CD4-positive, alpha-beta T cell treated with Interleukin-21 for 1 hour (primary cell): ENCODE data around the gene IL4R.

Experiments used
- DNase-seq: peaks from one replicate; pipeline ENCODE4 v3.0.0-alpha.2; 2020

The IL4R gene

DNA sequence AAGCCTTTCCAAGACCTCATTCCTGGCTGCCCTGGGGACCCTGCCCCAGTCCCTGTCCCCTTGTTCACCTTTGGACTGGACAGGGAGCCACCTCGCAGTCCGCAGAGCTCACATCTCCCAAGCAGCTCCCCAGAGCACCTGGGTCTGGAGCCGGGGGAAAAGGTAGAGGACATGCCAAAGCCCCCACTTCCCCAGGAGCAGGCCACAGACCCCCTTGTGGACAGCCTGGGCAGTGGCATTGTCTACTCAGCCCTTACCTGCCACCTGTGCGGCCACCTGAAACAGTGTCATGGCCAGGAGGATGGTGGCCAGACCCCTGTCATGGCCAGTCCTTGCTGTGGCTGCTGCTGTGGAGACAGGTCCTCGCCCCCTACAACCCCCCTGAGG lies 49.5 kb downstream of the IL4R start:
- no peak for DNase-seq

DNA sequence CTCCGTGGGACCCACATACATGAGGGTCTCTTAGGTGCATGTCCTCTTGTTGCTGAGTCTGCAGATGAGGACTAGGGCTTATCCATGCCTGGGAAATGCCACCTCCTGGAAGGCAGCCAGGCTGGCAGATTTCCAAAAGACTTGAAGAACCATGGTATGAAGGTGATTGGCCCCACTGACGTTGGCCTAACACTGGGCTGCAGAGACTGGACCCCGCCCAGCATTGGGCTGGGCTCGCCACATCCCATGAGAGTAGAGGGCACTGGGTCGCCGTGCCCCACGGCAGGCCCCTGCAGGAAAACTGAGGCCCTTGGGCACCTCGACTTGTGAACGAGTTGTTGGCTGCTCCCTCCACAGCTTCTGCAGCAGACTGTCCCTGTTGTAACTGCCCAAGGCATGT lies 50.0 kb downstream of the IL4R start:
- DNase-seq, result no peak

DNA sequence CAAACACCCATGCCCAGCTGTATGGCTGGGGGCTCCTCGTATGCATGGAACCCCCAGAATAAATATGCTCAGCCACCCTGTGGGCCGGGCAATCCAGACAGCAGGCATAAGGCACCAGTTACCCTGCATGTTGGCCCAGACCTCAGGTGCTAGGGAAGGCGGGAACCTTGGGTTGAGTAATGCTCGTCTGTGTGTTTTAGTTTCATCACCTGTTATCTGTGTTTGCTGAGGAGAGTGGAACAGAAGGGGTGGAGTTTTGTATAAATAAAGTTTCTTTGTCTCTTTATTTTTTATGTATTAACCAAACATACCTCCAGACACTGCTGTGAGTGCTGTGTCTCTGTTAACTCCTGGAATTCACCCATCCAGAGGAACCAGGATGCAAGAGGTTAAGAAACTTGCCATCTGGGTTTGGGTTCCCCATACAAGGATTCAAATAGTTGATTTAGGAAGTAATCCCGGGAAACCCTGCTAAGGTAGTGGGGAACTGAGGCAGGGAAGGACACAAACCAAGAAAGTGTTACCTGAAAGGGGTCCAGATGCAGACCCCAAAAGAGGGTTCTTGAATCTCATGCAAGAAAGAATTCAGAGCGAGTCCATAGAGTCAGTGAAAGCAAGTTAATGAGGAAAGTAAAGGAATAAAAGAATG lies 50.8 kb downstream of the IL4R start:
- DNase-seq, result no peak

DNA sequence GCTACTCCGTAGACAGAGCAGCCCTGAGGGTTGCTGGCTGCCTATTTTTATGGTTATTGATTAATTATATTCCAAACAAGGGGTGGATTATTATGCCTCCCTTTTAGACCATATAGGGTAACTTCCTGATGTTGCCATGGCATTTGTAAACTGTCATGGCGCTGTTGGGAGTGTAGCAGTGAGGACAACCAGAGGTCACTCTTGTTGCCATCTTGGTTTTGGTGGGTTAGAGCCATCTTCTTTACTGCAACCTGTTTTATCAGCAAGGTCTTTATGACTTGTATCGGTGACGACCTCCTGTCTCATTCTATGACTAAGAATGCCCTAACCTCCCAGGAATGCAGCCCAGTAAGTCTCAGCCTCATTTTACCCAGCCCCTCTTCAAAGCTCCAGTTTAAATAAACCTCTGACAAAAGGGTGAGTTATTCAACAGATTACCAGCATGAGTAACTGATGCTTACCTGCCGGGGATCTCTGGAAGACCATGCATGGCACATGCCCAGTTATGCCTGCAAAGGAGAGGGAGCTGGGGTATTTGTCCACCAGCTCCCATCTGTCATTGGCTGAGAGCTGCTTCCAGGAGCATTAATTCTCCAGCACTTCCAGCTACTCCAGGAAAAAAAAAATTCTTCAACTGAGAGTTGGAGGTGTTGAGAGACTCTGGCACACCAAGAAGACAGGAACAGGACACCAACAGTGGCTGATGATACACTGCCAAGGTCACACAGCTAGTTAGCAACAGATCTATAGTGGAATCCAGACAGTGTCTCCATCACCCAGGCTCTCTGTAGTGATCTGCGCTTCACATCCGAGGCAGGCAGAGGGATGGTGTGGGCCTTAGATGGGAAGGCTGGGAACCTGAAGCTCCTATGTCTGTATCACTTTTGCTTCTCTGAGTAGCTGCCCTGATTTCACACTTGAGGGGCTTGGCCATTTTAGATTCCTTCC lies 51.6 kb downstream of the IL4R start:
- DNase-seq, result no peak

DNA sequence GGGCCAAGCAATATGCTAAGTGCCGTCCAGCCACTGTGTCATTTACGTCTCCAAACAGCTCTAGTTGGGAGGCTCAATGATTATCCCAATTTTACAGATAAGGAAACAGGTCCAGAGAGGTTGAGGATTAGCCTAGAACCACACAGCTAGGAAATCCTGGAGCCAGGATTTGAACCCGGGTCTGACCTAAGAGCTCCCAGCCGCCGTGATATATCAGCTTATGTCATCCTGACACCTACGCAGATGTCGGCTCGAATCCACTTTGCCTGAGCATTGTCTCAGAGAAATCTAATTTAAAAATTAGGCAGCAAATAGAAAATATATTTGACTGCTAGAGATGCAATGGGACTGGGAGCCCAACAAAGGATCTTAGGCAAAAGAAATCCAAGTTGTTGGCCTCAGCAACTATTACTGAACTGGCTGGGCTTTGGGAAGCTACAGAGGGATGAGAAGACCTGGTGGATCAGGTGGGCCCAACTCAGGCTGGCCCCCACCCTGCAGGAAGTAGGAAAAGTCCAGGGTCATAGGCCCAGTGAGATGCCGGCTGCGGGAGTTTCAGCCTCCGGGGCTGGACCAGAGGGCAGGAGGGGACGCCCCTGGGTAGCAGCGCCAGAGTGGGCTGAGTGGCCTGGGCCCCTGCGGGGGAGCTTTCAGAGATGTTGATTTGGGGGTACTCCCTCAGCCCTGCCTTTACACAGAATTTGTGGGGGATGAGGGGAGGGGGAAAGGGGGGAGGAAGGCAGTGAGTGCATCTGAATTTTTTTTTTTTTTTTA lies 53.1 kb downstream of the IL4R start:
- no peak for DNase-seq

DNA sequence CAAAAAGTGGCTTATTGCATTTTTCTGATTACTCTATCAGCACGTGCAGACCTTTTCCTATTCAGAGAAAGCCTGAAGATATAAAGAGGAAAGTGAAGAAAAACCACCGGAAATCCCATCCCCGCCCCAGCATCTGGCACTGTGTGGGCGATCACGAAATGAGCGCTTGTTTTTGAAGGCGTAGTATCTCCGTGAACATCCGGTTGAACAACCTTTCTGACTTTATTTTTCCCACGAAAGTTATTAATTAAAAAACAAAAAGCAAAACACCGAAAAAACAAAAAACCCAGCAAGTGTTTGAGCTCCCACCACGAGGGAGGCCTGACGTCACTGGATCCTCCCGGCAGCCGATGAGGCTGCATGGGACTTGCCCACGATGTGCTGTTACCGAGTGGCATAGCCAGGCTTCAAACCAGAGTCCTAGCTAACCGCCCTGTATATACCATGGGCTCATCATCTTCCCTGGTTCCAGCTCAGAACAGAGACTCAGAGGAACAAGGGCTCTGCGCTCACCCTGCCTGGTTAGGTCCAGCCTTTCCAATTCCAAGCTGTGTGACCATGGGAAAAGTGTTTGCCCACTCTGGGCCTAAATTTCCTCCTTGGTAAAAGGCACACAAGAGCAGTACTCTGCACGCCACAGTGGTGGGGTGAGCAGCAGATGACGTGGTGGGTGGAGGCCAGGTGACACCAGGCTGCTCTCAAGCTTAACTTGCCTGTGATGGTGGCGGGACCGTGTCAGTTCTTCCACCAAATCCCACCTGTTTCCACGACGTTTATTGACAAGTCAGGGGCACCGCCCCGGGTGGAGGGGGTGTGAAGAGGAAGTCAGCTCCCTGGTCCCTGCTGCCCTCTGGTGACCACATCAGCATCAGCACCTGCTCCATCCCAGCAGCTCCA lies 53.9 kb downstream of the IL4R start:
- DNase-seq, result peak; percentile 89

DNA sequence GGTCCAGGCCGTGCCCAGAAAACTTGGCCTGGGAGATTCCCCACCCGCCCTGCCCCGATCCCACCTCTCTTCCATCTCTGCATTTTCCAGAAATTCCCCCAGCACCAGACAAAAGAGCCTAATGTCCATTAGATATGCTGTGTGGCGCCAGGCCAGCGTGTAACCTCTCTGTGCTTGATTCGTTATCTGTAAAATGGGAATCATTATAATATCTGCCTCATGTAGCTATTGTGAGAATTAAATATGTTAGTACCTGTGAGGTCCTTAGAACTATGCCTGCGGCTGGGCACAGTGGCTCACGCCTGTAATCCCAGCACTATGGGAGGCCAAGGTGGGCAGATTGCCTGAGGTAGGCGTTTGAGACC lies 54.6 kb downstream of the IL4R start:
- no peak for DNase-seq

DNA sequence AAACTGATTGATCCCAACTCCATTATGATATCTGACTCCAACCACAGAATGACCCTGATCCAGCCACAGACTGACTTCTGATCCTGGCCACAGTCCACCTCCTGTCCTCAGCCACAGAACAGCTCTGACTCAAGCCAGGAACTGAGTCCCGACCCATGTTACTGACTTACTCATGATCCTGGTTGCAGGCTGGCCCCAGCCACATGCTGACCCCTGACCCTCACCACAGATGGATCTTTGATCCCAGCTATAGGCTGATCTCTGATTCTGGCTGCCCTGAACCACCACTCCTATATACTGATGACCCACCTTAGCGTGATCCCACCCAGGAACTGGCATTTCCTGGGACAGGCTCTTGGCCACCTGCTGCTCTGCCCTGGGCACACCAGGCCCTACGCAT lies 56.0 kb downstream of the IL4R start:
- no peak for DNase-seq

DNA sequence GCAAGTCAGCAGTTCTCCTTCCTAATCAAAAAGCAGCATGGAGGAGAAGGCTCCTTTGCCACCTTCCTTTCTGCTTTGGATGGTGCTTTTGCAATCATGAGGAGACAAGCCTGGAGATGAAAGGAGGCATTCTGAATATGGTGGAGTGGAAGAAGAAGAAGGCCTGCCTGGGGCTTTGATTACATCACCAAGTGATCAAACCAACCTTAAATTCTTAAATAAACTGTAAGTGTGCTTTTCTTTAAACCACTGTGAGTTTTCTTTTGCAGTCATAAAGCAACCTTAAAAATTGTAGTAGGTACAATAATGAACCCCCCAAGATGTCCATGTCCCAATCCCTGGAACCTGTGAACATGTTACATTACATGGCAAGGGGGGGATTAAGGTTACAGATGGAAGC lies 56.5 kb downstream of the IL4R start:
- no peak for DNase-seq

DNA sequence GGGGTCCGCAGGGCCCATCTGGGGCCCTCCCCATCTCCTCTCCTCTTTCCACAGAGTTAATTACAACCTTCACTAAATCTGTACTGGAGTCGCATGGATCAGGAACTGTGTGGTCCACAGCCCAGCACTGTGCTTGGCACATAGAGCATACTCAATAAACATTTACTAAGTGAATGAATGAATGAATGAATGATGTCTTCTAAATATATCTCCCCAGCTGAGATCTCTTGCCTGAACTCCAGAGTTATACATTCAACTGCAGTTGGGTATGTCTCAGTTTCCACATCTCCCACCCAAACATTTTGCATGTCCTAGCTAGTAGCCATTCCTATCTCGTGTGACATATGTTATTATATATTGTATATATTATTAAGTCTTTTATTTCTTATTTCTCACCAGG lies 59.5 kb downstream of the IL4R start:
- no peak for DNase-seq

DNA sequence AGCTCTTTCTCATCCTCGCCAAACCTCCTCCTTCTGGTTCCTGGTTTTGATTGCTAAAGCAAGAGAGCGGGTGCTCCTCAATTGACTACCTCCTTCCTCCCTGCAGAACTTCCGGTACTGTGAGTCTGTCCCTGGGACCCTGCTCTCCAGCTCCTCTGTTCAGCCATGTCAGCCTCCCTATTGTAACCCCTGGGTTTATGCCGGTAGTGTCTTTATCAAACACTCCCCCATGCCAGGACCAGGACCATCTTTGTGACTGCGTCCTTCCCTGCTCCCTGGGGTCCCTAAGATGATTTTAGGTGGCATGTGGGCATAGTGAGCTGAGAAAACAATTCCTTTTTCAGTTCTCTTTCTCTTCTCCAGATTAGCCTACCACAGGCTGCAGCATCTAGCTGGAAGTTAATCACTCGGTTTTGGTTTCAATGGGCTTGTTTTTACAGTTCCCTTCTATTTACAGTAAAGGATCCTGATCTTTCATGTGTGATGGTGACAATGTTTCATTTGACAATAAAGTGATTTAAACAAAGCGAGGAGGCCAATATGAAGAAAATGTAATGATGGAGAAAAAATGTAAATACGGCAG lies 60.5 kb downstream of the IL4R start:
- DNase-seq, result no peak

DNA sequence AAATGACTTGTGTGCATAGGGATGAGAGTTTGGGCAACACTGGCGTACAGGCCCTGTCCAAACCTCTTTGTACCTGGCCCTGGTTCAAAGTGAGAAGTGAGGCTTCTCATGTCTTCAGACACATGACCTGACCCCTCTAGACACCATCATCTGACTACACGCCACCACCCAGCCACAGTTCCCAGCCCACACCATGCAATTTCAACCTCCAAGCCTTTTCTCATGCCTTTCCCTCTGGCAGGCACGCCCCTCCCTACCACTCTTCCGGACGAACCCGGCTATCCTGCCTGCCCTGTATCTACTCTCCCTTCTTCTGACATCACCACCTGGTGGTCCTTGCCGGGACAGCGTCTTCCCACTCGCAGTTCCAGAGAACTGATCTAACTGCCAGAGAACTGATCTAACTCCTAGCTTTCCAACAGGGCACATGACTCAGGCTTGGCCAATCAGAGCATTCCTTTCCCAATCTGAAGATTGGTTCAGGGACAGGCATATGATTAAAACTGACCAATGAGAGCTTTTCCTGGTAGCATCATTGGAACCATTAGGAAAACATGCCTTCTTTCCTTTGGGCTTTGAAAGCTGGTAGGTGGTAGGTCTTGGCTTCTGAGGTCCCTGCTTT lies 61.1 kb downstream of the IL4R start:
- DNase-seq, result peak; percentile 43

DNA sequence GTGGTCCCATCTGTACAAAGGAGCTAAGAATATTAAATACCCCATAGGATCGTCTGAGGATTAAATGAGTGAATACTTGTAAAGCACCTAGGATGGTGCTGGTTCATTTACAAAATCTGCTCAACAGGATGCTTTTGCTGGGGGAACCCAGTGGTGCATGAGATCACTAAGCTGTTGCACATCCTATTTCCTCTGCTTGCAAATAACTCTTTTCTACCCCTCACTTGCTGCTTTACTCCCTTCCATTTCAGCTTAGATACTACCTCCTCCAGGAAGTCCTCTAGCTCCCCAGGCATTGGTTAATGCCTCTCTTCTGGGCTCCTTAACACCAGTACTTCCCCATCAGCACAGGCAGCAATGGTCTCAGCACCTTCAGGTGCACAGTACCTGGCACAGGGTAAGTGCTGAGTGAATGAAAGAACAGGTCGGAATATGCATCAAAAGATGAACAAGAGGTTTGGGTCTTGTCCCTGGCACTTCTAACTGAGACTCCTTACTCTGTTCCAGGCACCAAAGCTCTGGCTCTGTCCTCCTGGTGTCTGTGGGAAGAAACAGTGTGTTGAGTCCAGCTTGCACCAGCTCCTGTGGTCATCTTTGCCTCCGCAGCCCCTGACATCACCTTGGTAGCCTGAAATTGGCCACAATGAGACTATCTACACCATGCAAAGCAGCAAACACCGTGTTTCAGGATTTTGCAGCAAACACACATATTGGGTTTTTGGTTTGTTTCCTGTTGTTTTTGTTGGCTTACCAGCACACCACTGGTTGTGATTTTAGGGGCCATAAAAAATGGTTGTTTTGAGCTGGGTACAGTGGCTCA lies 64.1 kb downstream of the IL4R start:
- no peak for DNase-seq

DNA sequence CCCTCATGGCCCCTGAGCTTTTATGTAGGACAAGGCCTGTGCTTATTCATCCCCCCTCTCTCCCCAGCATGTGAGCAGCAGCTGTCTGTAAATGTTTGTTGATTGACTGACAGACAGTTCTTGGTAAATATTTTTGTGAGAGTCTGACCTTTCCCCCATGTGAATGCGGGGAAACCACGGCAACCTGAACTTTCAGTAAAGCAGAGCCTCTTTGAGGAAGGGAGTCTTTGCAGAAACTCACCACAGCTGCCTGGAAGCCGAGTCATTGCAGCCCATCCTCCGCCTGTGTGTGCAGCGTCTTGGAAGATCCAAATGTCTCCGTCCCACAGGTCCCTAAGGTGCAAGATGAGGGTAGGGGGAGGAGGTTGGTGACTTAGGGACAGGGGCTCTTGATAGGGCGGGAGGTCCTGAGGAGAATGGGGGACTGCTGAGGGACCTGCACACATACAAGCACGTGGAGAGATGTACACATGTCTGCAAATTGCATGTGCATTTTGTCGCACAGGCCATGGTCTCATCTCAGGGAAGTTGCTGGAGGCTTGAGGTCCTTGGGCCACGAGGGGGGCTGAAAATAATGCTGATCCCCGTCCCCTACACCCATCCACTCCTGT lies 65.2 kb downstream of the IL4R start:
- DNase-seq, result no peak

DNA sequence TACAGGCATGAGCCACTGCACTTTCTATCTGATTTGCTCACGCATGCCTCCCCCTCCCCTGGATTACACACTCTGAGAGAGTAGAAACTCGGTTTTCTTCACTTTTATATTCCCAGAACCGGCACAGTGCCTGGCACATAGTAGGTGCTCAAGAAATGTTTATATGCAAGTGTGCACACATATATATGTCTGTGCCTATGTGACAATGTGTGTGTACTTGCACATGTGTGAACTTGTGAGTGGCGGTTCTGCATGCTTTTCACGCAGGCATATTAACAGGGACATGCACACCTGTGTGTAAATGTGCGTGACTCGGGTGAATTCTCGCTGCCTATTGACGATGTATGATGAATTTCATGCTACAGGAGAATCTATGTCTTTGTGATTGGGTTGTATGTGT lies 66.1 kb downstream of the IL4R start:
- DNase-seq, result no peak

DNA sequence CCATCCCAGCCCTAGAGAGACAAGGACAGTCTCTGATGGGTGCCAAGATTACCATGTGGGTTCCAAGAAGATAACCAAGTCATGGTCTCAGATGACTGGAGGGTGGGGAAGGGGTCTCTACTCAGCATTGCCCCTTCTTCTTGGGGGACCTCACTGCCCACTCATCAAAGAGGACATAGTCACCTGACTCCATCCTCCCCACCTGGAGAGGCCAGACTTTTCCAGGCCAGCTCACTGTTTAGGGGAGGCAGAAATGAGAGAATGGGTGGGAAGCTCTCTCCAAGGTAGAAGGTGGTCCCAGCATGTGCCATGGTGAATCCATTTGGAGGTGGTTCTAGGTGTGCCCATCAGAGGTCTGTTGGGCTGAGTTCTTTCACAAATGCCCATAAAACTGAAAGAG lies 67.5 kb downstream of the IL4R start:
- no peak for DNase-seq

DNA sequence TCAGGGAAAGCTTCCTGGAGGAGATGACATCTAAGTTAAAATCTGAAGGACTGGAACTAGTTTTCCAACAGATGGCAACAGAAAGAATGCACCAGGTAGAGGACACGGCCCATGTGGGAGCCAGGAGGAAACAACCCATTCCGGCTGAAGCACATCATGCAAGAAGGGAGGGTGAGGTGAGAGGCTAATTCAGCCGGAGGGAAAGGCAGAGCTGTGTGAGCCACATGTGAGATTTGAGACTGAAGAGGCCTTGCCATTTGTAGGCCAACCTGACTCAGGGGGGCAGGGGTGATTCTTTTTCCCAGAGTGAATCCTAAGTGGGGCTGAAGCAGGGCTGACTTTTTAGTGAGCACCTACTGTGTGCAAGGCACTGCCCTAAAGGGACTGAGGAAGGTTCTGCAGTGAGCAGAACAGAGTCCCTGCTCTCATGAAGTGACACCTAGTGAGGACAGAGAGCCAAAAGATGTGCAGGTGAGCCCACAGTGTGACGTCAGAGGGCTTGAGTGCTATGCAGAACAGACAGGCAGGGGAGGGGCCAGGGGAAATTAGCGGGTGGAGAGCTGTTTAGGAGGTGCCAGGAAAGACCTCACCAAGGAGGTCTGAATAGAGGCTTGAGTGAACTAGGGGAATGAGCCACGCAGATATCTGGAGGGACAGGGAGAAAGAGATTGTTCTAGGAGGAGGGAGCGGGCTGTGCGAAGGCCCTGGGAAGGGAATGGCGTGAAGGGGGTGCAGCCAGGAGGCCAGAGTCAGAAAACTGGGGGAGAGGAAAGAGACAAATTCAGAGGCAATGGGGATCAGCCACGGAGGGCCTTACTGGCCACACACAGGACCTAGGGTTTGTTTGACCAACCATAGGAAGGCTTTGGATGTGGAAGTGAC lies 68.4 kb downstream of the IL4R start:
- no peak for DNase-seq

DNA sequence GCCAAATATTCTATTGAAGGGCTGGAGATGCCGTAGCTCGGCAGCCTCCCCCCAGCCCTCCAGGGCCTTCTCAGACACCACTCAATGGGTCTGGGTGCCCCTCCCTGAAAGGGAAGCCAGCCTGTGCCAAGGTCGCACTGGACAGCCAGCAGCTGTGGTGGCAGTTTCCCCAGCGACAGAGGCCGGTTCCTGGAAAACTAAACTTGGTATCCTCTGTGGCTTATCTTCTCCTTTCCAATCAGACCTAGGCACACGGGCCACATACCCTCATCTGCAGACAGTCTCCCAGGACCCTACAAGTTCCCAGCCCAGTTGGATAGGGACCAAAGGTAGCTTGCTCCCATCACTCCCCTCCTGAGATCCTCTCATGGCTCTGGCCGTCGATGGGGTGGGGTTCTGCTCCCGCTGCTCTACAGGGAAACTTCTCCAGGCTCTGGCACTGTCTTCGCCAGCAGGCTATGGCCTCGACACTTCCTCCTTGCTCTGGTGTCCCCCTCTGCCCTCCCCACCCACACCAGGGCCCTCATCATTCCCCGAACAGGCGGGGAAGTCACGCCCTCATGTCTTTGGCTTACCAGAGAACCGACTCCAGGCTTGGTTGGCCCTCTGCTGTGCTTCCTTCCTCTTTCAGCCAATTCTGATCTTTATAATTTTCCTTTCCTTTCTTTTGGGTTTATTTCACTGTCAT lies 69.9 kb downstream of the IL4R start:
- DNase-seq, result no peak

DNA sequence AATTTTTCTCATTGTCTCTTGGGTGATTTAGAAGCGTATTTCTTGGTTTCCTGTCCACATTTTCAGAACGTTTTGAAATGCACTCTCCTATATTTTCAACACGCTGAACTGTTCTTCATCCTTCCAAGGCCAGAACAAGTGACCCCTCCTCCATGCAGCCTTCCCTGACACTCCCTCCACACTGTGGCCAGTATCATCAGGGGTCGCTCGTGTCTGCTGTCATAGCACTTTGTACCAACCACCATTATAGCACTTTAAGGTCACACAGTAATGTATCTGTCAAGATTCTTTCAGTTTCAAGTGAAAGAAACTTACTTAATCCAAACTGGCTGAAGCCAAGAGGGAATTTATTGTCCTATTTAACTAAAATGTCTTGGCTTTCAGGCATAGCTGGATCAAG lies 70.7 kb downstream of the IL4R start:
- no peak for DNase-seq
